Endothelial cell of umbilical vein (primary cell): ENCODE data around the gene PTGES2. TPM values are rescaled to one million over a fixed set of nuclear protein-coding genes. Genes with fewer than 3 reads are reported as not detected.

Experiments used
- BruUV-seq: library from RNA; stranded (reverse); fragments of 400-500 nt; replicated peaks from 2 replicates; lab custom pipeline; 2021; lab: Mats Ljungman, UMichigan
- CTCF ChIA-PET: fragments of 300-600, 350-600 bp; sonication (Branson Sonifier 250); formaldehyde crosslinking; loops from one replicate; lab custom pipeline; 2021; ENCODE audit warnings: antibody characterized with exemption, inconsistent platforms; lab: Charles Lee
- POLR2A ChIA-PET: fragments of 300-600, 350-600 bp; sonication (Branson Sonifier 250); formaldehyde crosslinking; loops from one replicate; lab custom pipeline; 2021; ENCODE audit warnings: antibody characterized with exemption, inconsistent platforms; lab: Charles Lee
- DNase-seq: peaks from one replicate; pipeline ENCODE4 v3.0.0-alpha.2; 2011; ENCODE audit warnings: low read depth, low spot score
- FAIRE-seq: peaks from 2 replicates; lab custom pipeline; 2011; peaks lifted over from hg19 to GRCh38; lab: Jason Lieb, UNC
- H2AFZ ChIP-seq: 2 replicates; pipeline ENCODE4 v1.6.0; 2012; ENCODE audit warnings: low read depth, low read length, control low read depth, inconsistent platforms
- H3K27ac ChIP-seq: 2 replicates; pipeline ENCODE4 v1.5.1; 2011; ENCODE audit warnings: low read depth, mild to moderate bottlenecking, control low read depth, low read length, moderate library complexity; ENCODE audit not compliant: insufficient read depth
- H3K27me3 ChIP-seq, 2 experiments: 2 replicates each; pipeline versions ENCODE4 v1.6.0 to v1.6.1; 2011; ENCODE audit warnings: low read length in 2 of 2, mixed read lengths in 1 of 2; ENCODE audit not compliant: control insufficient read depth in 2 of 2, insufficient read depth in 2 of 2
- H3K36me3 ChIP-seq, 2 experiments: 2 replicates in 1 of 2; 3 replicates in 1 of 2; pipeline ENCODE4 v1.5.1; 2011; ENCODE audit warnings: low read length in 2 of 2, mild to moderate bottlenecking in 1 of 2, moderate library complexity in 1 of 2; ENCODE audit not compliant: control insufficient read depth in 2 of 2, insufficient read depth in 2 of 2; ENCODE audit errors: extremely low read depth in 1 of 2
- H3K4me1 ChIP-seq: 3 replicates; pipeline ENCODE4 v1.5.1; 2011; ENCODE audit warnings: mild to moderate bottlenecking, low read length; ENCODE audit not compliant: control insufficient read depth, insufficient read depth; ENCODE audit errors: extremely low read depth
- H3K4me2 ChIP-seq: 2 replicates; pipeline ENCODE4 v1.6.1; 2011; ENCODE audit warnings: low read length, control low read depth, mixed read lengths; ENCODE audit not compliant: insufficient read depth
- H3K4me3 ChIP-seq, 3 experiments: fragments of 200-600 bp in 1 of 3; sonication (generic), shearing (Covaris generic) in 1 of 3; replicated peaks in 1 of 3; 2 replicates each; pipeline ENCODE4 v1.5.1; 2011 to 2016; ENCODE audit warnings: control low read depth in 3 of 3, low read length in 3 of 3, mild to moderate bottlenecking in 2 of 3, inconsistent platforms in 1 of 3, low read depth in 1 of 3, moderate library complexity in 1 of 3; ENCODE audit not compliant: insufficient read depth in 1 of 3
- H3K79me2 ChIP-seq: 2 replicates; pipeline ENCODE4 v1.6.0; 2012; ENCODE audit warnings: low read length, inconsistent platforms; ENCODE audit not compliant: control insufficient read depth, insufficient read depth
- H3K9ac ChIP-seq: replicated peaks from 2 replicates; pipeline ENCODE3; 2011; ENCODE audit warnings: low read length, control low read depth; ENCODE audit not compliant: insufficient read depth; ENCODE audit errors: extremely low read depth
- H3K9me1 ChIP-seq: replicated peaks from 3 replicates; pipeline ENCODE4 v1.6.0; 2011; ENCODE audit warnings: mild to moderate bottlenecking, low read length; ENCODE audit not compliant: control insufficient read depth, insufficient read depth; ENCODE audit errors: extremely low read depth
- H3K9me3 ChIP-seq: replicated peaks from 2 replicates; pipeline ENCODE4 v1.5.1; 2012; ENCODE audit warnings: low read length, inconsistent platforms; ENCODE audit not compliant: control insufficient read depth, insufficient read depth
- H4K20me1 ChIP-seq: replicated peaks from 2 replicates; pipeline ENCODE3; 2011; ENCODE audit warnings: mild to moderate bottlenecking, low read length; ENCODE audit not compliant: control insufficient read depth, insufficient read depth; ENCODE audit errors: extremely low read depth
- CTCF ChIP-seq, 2 donors: IDR thresholded peaks; 1 replicate in 1 of 2; 2 replicates in 1 of 2; pipeline ENCODE4 v1.5.1; 2011; ENCODE audit warnings: low read length in 2 of 2, mild to moderate bottlenecking in 2 of 2, moderate library complexity in 2 of 2, control low read depth in 1 of 2, inconsistent platforms in 1 of 2, low read depth in 1 of 2; ENCODE audit not compliant: insufficient read depth in 1 of 2; ENCODE audit errors: extremely low read depth in 1 of 2
- MAX ChIP-seq: IDR thresholded peaks from 2 replicates; pipeline ENCODE4 v1.6.1; 2011; ENCODE audit not compliant: insufficient read depth, insufficient read length
- POLR2AphosphoS5 ChIP-seq: IDR thresholded peaks from 2 replicates; pipeline ENCODE4 v1.6.1; 2012; ENCODE audit warnings: low read depth, mild to moderate bottlenecking, control low read depth, low read length, moderate library complexity; ENCODE audit not compliant: insufficient read depth
- dilution Hi-C: fragments of 300-500 bp; cut with MboI; formaldehyde crosslinking; loops from one replicate; pipeline ENCODE4 v1.15.0; 2019; ENCODE audit warnings: low sequenced_read_pairs; ENCODE audit not compliant: extremely low pct_ligation_motif_present
- intact Hi-C: fragments of 100-400 bp; cut with micrococcal nuclease; formaldehyde crosslinking; loops from one replicate; pipeline ENCODE4 v1.10.0; 2022
- polyA plus RNA-seq, 4 experiments: library from polyadenylated mRNA; depleted of rRNA in 3 of 4; stranded (reverse) in 3 of 4; unstranded in 1 of 4; fragments of >200 nt; gene quantifications; 2 replicates each; pipeline versions ENCODE4 v1.2.1 to v1.2.3, GENCODE V29; 2011 to 2012; ENCODE audit warnings: missing spikeins in 1 of 4
- total RNA-seq: library from RNA; stranded (reverse); gene quantifications from 2 replicates; pipeline ENCODE4 v1.2.3, GENCODE V29; 2021

The PTGES2 gene
- total and polyA plus RNA-seq, 2 donors (not counting 3 experiments of a cell fraction or from before 2014, with no cell fraction given), result 64.2 to 69.9 TPM

GRCh38 chr9:128104171-128104618, 23.3 kb downstream of the PTGES2 start:
- no peak overlapping the region for H3K9ac ChIP-seq
- no peak overlapping the region for H3K4me2 ChIP-seq
- peaks cover 19% of the 10 kb centered on the region for H3K79me2 ChIP-seq
- no peaks in the 10 kb centered on the region for H4K20me1 ChIP-seq
- ChIA-PET POLR2A (no interaction called here), CTCF (interaction anchor here (0.6 to 2.7 kb wide), 6 partner anchors 10 to 162 kb away, joined by 3 to 19 read pairs (median 4); no protein-coding TSS in a partner anchor)
- H2AFZ ChIP-seq, result no peak overlapping the region
- intact Hi-C loops, result no loop called here
- H3K4me1 ChIP-seq, result peaks cover 21% of the 10 kb centered on the region
- H3K27me3 ChIP-seq, result no peaks in the 10 kb centered on the region
- no peak overlapping the region for H3K27ac ChIP-seq
- TF ChIP-seq CTCF (IDR thresholded peaks at IDR 0.05; ENCODE audit: extremely low read depth in 1 of 2, insufficient read depth in 1 of 2, low read depth in 1 of 2, low read length in 2 of 2), result peak in 1 of 2 donors; percentile 13
- TF ChIP-seq POLR2AphosphoS5, result no peak
- dilution Hi-C loops, result no loop called here
- no peaks in the 10 kb centered on the region for H3K9me1 ChIP-seq
- no peaks in the 10 kb centered on the region for H3K9me3 ChIP-seq
- FAIRE-seq (no peak), DNase-seq (peak; percentile 58)
- no TSS peak for BruUV-seq
- H3K36me3 ChIP-seq, result peaks cover 16 to 53% of the 10 kb centered on the region in 2 experiments
- H3K4me3 ChIP-seq, result no peak overlapping the region

- no peak overlapping the region for H3K27ac ChIP-seq
- FAIRE-seq (no peak), DNase-seq (no peak)
- dilution Hi-C loops (no loop called here), intact Hi-C loops (no loop called here)
- no peaks in the 10 kb centered on the region for H3K27me3 ChIP-seq
- no peaks in the 10 kb centered on the region for H3K9me3 ChIP-seq
- ChIA-PET CTCF (interaction anchor here (0.7 to 1.9 kb wide), 5 partner anchors 9 to 161 kb away, joined by 3 to 5 read pairs (median 3); no protein-coding TSS in a partner anchor), POLR2A (no interaction called here)
- H4K20me1 ChIP-seq, result no peaks in the 10 kb centered on the region
- H3K9me1 ChIP-seq, result no peaks in the 10 kb centered on the region
- H3K9ac ChIP-seq, result no peak overlapping the region
- no peak overlapping the region for H3K4me3 ChIP-seq
- H2AFZ ChIP-seq, result no peak overlapping the region
- peaks cover 21% of the 10 kb centered on the region for H3K79me2 ChIP-seq
- TF ChIP-seq MAX (no peak), CTCF (IDR thresholded peaks at IDR 0.05; ENCODE audit: extremely low read depth in 1 of 2, insufficient read depth in 1 of 2, low read depth in 1 of 2, low read length in 2 of 2) (peak in 1 of 2 donors; percentile 18)
- peaks cover 25% of the 10 kb centered on the region for H3K4me1 ChIP-seq
- peaks cover 16 to 53% of the 10 kb centered on the region in 2 experiments for H3K36me3 ChIP-seq
- BruUV-seq, result no TSS peak
- no peak overlapping the region for H3K4me2 ChIP-seq
Observed at GRCh38 chr9:128103589-128103962, 24.0 kb downstream of the PTGES2 start.
